Progenitor cell of endocrine pancreas (in vitro differentiated cells): Measurements from ENCODE around the gene ACO1. TPM values are rescaled to one million over a fixed set of nuclear protein-coding genes. Genes with fewer than 3 reads are reported as not detected.
A peak's percentile ranks its signal among the peaks of the same experiment; 100 is the strongest.

Experiments
- DNase-seq: peaks from one replicate; pipeline ENCODE4 v3.0.0; 2021; ENCODE audit warnings: low spot score; ENCODE audit not compliant: unreplicated experiment
- H3K27ac Mint-ChIP-seq: 2 replicates; pipeline ENCODE4 v1.8.0; 2021; ENCODE audit warnings: mild to moderate bottlenecking, moderate library complexity, mixed read lengths
- H3K27me3 Mint-ChIP-seq: 2 replicates; pipeline ENCODE4 v1.8.0; 2021; ENCODE audit warnings: mixed read lengths
- H3K36me3 Mint-ChIP-seq: 2 replicates; pipeline ENCODE4 v1.8.0; 2022; ENCODE audit warnings: mixed read lengths; ENCODE audit not compliant: insufficient read depth
- H3K4me1 Mint-ChIP-seq: 2 replicates; pipeline ENCODE4 v1.8.0; 2021; ENCODE audit warnings: low read depth, mixed read lengths
- H3K4me3 Mint-ChIP-seq: 2 replicates; pipeline ENCODE4 v1.8.0; 2021; ENCODE audit warnings: low read depth, mild to moderate bottlenecking, moderate library complexity, mixed read lengths
- H3K9me3 Mint-ChIP-seq: 2 replicates; pipeline ENCODE4 v1.8.0; 2021; ENCODE audit warnings: low read depth, mixed read lengths
- total RNA-seq: library from RNA; stranded (reverse); gene quantifications from 2 replicates; pipeline ENCODE4 v1.2.1, GENCODE V29; 2021
- TF ChIP-seq, protein P1 (sequence below): fragments of 200-600 bp; sonication (generic); IDR thresholded peaks from one replicate; pipeline ENCODE4 v1.5.0; 2021; ENCODE audit warnings: antibody characterized with exemption, mild to moderate bottlenecking; ENCODE audit not compliant: unreplicated experiment

Gene ACO1
- total RNA-seq, 1 donor from 2014 or later: 21.7 TPM

DNA sequence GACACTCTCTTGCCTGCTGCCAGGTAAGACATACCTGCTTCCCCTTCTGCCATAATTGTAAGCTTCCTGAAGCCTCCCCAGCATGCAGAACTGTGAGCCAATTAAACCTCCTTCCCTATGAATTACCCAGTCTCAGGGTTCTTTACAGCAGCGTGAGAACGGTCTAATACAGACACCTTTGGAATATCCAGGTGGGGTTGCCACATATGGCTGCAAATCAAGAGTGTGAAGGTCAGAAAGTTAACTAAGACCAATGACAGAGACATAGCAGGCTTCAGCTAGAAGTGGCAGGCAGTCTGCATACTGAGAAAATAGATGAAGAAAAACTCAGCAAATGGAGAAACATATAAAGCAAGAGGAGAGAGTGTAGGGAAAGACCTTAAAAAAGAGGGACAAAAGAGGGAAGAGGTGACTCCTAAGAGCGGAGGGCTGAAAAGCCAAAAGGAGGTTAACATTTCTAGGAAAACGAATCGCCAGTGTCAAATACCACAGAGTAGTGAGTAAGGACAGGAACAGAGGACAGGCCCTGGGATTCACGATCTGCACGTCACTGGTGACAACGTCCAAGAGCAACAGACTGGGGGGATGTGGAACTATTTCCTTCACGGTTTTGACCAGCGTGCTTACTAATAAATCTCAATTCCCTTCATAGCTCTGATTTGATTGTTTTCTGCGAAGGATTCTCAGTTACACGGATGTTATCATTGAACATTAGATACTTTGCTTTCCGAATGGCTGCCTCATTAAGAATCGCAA is 1.7 kb upstream of the ACO1 start:
- no peak overlapping the region for H3K4me3 Mint-ChIP-seq
- no peaks in the 10 kb centered on the region for H3K9me3 Mint-ChIP-seq
- H3K36me3 Mint-ChIP-seq: no peaks in the 10 kb centered on the region
- TF ChIP-seq, protein P1, sequence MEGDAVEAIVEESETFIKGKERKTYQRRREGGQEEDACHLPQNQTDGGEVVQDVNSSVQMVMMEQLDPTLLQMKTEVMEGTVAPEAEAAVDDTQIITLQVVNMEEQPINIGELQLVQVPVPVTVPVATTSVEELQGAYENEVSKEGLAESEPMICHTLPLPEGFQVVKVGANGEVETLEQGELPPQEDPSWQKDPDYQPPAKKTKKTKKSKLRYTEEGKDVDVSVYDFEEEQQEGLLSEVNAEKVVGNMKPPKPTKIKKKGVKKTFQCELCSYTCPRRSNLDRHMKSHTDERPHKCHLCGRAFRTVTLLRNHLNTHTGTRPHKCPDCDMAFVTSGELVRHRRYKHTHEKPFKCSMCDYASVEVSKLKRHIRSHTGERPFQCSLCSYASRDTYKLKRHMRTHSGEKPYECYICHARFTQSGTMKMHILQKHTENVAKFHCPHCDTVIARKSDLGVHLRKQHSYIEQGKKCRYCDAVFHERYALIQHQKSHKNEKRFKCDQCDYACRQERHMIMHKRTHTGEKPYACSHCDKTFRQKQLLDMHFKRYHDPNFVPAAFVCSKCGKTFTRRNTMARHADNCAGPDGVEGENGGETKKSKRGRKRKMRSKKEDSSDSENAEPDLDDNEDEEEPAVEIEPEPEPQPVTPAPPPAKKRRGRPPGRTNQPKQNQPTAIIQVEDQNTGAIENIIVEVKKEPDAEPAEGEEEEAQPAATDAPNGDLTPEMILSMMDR: no peak
- H3K27me3 Mint-ChIP-seq: peaks cover 44% of the 10 kb centered on the region
- H3K27ac Mint-ChIP-seq: no peak overlapping the region
- DNase-seq: no peak
- H3K4me1 Mint-ChIP-seq: peaks cover 4% of the 10 kb centered on the region

DNA sequence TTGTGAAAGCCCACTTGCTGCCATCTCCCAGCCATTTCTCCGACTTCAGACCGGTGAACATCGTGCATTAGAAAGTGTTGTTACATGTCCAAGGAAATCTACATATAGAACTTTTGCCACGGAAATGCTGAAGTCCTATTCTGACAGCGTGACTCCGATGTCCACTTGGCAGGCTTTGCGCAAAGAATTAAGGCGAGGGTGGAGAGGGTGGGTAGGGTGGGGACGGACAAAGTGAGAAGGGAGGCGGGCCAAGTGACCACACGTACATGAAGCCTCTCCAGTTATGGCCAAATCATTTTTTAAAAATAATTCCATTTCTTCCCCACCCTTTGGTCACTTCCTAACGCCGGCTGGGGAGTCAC is 460 bp upstream of the ACO1 start:
- H3K4me3 Mint-ChIP-seq: peak overlapping the region; percentile 64
- TF ChIP-seq, protein P1: no peak
- no peak for DNase-seq
- no peak overlapping the region for H3K27ac Mint-ChIP-seq
- no peaks in the 10 kb centered on the region for H3K36me3 Mint-ChIP-seq
- H3K27me3 Mint-ChIP-seq: peaks cover 44% of the 10 kb centered on the region
- no peaks in the 10 kb centered on the region for H3K9me3 Mint-ChIP-seq
- H3K4me1 Mint-ChIP-seq: peaks cover 4% of the 10 kb centered on the region

DNA sequence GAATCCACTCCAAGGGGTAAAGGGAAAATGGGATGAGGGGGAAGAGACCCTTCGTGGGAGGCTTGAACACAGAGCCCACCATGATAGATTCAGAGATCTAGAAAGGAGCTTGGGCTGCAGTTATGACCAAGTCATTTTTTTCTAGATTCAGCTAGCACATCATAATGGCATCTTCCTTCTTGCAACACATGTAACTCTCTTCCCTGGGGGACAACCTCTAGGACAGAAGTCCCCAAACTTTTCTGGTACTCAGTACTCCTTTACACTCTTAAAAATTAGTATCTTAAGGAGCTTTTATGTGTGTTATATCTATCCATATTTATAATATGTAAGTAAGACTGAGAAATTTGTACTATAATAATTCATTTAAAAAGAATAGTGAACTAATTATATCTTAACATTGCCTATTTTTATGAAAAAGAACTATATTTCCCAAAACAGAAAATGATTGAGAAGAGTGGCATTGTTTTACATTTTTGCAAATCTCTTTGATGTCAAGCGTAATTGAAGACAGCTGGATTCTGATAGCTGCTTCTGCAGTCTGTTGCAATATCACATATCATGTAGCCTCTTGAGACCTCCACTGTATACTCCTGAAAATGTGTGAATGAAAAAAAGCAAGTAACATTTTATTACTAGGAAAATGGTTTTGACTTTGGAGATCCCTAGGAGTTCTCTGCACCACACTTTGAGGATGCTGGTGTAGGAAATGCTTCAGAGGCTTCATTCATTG is 875 bp downstream of the ACO1 start:
- Mint-ChIP-seq H3K27ac (peak overlapping the region; percentile 90), H3K27me3 (peaks cover 36% of the 10 kb centered on the region), H3K4me3 (peak overlapping the region; percentile 87), H3K4me1 (peaks cover 4% of the 10 kb centered on the region), H3K9me3 (no peaks in the 10 kb centered on the region), H3K36me3 (no peaks in the 10 kb centered on the region)
- no peak for DNase-seq
- TF ChIP-seq, protein P1: no peak

DNA sequence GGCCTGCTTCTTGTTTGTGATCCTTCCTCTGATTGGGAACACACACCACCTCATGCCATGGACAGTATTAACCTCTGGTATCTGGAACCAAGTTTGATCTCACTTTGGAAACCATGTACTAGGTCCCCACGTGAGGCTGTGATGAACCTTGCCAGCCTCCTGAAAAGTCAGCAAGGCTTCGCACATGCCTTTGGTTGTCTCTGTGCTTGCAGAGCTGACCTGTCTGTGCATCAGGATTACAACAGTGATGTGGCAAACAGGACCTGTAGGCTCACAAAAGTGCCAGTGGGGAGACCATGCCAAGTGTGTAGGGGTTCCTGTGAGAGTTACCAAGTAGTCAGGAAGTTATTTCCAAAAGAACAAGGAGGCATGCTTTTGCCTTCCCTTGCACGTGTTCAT is 1.4 kb downstream of the ACO1 start:
- no peak for DNase-seq
- no peaks in the 10 kb centered on the region for H3K9me3 Mint-ChIP-seq
- H3K4me1 Mint-ChIP-seq: peaks cover 4% of the 10 kb centered on the region
- no peaks in the 10 kb centered on the region for H3K36me3 Mint-ChIP-seq
- TF ChIP-seq, protein P1: no peak
- H3K4me3 Mint-ChIP-seq: peak overlapping the region; percentile 18
- H3K27me3 Mint-ChIP-seq: peaks cover 31% of the 10 kb centered on the region
- no peak overlapping the region for H3K27ac Mint-ChIP-seq

DNA sequence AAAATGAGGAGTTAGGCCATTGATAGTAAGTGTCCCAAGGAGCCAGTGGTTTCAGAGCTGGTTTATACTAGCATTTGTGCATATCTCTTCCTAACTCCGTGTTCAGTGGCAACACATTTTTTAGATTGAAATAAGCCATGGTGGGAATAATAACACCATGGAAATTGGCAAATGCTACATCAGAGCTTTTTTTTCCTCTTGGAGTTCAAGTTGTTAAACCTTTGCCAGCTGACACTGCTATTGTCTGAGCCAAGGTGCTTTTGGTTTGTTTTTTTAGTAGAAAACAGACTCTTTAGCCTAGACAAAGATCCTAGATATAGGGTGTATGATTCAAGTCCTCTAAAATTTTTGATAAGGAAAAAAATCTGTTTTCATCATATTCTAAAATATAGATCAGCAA is 2.8 kb downstream of the ACO1 start:
- Mint-ChIP-seq H3K27ac (no peak overlapping the region), H3K4me1 (peaks cover 4% of the 10 kb centered on the region), H3K9me3 (no peaks in the 10 kb centered on the region), H3K27me3 (peaks cover 17% of the 10 kb centered on the region), H3K4me3 (no peak overlapping the region), H3K36me3 (peaks cover 2% of the 10 kb centered on the region)
- TF ChIP-seq, protein P1: no peak
- no peak for DNase-seq
